Type B pancreatic cell (in vitro differentiated cells): ENCODE measurements around the gene FAM107A. TPM values are rescaled to one million over a fixed set of nuclear protein-coding genes. Genes with fewer than 3 reads are reported as not detected.

ENCODE experiments used
- DNase-seq: peaks from one replicate; pipeline ENCODE4 v3.0.0; 2021; ENCODE audit warnings: mixed read lengths; ENCODE audit not compliant: unreplicated experiment; ENCODE audit errors: extremely low spot score
- H3K27ac Mint-ChIP-seq: 2 replicates; pipeline ENCODE4 v1.8.0; 2021; ENCODE audit warnings: mild to moderate bottlenecking, mixed read lengths
- H3K27me3 Mint-ChIP-seq: 2 replicates; pipeline ENCODE4 v1.8.0; 2021; ENCODE audit warnings: mixed read lengths
- H3K36me3 Mint-ChIP-seq: 2 replicates; pipeline ENCODE4 v1.8.0; 2021; ENCODE audit warnings: mixed read lengths
- H3K4me1 Mint-ChIP-seq: one replicate; pipeline ENCODE4 v1.8.0; 2021; ENCODE audit warnings: mixed read lengths; ENCODE audit not compliant: unreplicated experiment
- H3K4me3 Mint-ChIP-seq: 2 replicates; pipeline ENCODE4 v1.8.0; 2021; ENCODE audit warnings: mild to moderate bottlenecking, mixed read lengths
- H3K9me3 Mint-ChIP-seq: 2 replicates; pipeline ENCODE4 v1.8.0; 2021; ENCODE audit warnings: mixed read lengths
- CTCF ChIP-seq: fragments of 200-600 bp; sonication (generic); conservative IDR thresholded peaks from 2 replicates; pipeline ENCODE4 v1.5.0; 2021; ENCODE audit warnings: antibody characterized with exemption, mild to moderate bottlenecking
- total RNA-seq: library from RNA; stranded (reverse); gene quantifications from 2 replicates; pipeline ENCODE4 v1.2.1, GENCODE V29; 2021; ENCODE audit warnings: low replicate concordance

Gene FAM107A
- total RNA-seq, 1 donor from 2014 or later = 2.9 TPM

GRCh38 chr3:58518291-58518789, 58.9 kb downstream of the FAM107A start:
- H3K27ac Mint-ChIP-seq = peak overlapping the region; percentile 57
- peak overlapping the region; percentile 15 for H3K4me3 Mint-ChIP-seq
- H3K9me3 Mint-ChIP-seq = no peaks in the 10 kb centered on the region
- H3K27me3 Mint-ChIP-seq = no peaks in the 10 kb centered on the region
- no peaks in the 10 kb centered on the region for H3K36me3 Mint-ChIP-seq
- peaks cover 39% of the 10 kb centered on the region for H3K4me1 Mint-ChIP-seq
- DNase-seq = no peak
- no peak for TF ChIP-seq CTCF

- H3K36me3 Mint-ChIP-seq = no peaks in the 10 kb centered on the region
- H3K4me3 Mint-ChIP-seq = no peak overlapping the region
- no peaks in the 10 kb centered on the region for H3K9me3 Mint-ChIP-seq
- TF ChIP-seq CTCF = no peak
- H3K27me3 Mint-ChIP-seq = no peaks in the 10 kb centered on the region
- H3K4me1 Mint-ChIP-seq = peaks cover 19% of the 10 kb centered on the region
- DNase-seq = no peak
- no peak overlapping the region for H3K27ac Mint-ChIP-seq
Measured at GRCh38 chr3:58514405-58514804, 62.8 kb downstream of the FAM107A start.

Other genes with a start within 250 kb of the FAM107A start
- gene PXK, start 244.5 kb downstream of the FAM107A start, total RNA-seq = 12.4 and 15.1 TPM in 2 replicates
- 72.1 and 76.9 TPM in 2 replicates for gene PDHB, start 143.6 kb downstream of the FAM107A start, total RNA-seq
- 23.5 and 24.9 TPM in 2 replicates for gene KCTD6, start 85.3 kb downstream of the FAM107A start, total RNA-seq
- gene ACOX2, start 40.2 kb downstream of the FAM107A start, total RNA-seq = 5.6 and 6.9 TPM in 2 replicates
- 7.4 and 7.6 TPM in 2 replicates for gene FAM3D, start 89.4 kb upstream of the FAM107A start, total RNA-seq